Middle frontal gyrus (tissue), 1 donor: Measurements from ENCODE around the gene SLCO4A1.
"Not testable (repeated sequence)": the region's sequence is repeated elsewhere in the genome, so short reads cannot be mapped to it uniquely, and the experiment has no call there.

Experiments used
- DNase-seq: peaks from one replicate; pipeline ENCODE4 v3.0.0-alpha.2; 2015; ENCODE audit warnings: low spot score; ENCODE audit errors: extremely low spot score

The SLCO4A1 gene

GRCh38 chr20:62622877-62623487 is 19.3 kb upstream of the SLCO4A1 start:
- no peak for DNase-seq

GRCh38 chr20:62623488-62624324 is 18.6 kb upstream of the SLCO4A1 start:
- DNase-seq, result no peak

DNA sequence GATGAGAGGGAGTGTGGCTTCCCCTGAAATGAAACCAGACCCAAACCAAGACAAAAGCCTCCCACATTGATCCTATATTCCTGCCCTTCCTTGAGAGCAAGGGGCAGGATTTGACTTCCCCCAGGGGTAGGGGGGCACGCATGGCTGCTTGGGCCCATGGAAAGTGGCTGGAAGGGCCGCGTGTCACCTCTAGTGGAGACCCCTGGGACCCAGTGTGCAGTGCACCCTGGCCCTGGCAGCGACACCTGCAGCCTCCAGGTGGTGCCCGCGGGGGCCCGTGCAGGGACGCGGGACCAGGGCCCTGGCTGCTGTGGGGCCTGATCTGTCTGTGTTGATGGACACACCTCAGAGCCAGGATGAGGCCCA is 18.0 kb upstream of the SLCO4A1 start:
- no peak for DNase-seq

GRCh38 chr20:62624719-62625453 is 17.4 kb upstream of the SLCO4A1 start:
- DNase-seq, result no peak

GRCh38 chr20:62625516-62625915 is 16.8 kb upstream of the SLCO4A1 start:
- no peak for DNase-seq

DNA sequence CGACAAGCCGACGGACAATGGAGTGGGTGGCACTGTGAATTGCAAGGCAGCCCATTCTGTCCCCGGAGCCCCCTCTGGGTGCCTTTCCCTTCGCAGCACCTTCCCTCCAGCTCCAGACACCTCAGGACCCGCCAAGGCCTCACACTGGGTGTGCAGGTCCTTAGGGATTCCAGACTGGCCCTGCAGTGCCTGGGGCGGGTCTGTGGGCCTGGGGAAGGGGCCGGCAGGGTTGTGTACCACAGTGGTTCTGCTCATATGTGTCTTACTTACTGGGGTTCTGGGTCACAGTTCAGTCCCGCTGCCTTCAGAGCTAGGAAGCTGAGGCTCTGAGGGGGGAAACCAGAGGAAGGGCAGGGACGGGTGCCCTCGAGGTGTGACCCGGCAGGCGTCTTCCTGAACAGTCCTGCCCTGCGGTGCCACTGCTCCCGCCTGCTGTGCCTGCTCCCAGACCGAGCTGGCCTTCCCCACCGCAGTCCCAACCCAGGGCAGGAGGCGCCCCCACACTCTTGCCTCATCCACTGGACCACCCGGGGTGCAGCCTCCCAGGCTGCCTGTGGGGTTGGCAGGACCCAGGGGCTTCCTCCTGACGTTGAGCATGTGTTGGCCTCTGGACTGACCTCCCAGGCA is 16.3 kb upstream of the SLCO4A1 start:
- no peak for DNase-seq

DNA sequence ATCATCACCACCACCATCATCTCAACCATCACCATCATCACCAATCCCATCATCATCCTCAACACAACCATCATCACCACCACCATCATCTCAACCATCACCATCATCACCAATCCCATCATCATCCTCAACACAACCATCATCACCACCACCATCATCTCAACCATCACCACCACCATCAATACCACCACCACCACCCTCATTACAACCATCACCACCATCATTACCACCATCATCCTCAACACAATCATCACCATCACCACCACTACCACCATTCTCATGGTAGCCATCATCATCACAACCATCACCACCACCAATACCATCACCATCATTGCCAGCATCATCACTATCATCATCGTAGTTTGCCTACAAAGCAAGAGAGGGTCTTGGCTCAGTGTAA is 14.9 kb upstream of the SLCO4A1 start:
- DNase-seq, result not testable (repeated sequence)

DNA sequence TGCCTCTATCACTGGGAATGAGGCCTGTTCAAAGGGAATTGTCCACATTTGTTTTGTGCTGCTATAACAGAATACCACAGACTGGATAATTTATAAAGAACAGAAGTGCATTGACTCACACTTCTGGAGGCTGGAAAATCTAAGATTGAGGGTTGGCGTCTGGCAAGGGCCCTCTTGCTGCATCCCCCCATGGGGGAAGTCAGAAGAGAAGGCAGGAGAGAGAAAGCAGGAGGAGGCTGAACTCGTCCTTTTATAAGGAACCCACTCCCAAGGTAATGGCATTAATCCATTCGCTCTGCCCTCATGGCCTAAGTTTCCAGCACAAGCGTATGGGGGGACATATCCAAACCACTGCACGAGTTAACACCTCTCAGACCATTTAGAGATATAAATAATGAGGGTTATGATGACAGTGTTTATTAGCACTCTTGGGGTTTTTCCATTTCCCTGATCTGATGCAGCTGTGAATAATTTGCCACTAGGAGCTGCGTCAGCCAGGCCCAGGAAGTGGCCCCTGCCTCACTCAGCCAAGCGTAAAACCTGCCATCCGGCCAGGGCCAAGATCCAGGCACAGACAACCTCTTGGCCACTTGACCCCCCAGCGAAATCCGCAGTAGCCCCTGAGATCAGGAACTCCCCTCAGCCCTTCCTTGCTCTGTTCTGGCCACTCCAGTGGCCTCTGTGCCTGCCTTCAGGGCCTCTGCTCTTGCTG is 14.2 kb upstream of the SLCO4A1 start:
- DNase-seq, result no peak

DNA sequence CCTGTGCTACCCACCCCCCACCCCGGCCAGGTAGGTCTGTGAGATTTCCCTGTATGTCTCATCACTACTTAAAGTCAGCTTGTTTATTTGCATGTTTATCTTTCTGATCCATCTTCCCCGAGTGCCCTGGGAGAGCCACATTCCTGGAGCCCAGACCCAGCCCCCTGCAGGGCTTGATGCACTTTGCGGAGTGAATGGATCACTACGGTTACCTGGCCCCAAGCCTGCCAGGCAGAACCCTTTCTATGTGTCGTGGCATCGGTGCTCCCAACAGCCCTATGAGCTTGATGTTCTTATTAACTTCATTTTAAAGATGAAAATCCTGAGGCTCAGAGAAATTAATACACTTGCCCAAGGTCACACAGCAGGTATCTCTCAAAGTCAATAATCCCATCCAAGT is 13.6 kb upstream of the SLCO4A1 start:
- DNase-seq, result no peak

- DNase-seq, result no peak
Measured at GRCh38 chr20:62629864-62630470, 12.3 kb upstream of the SLCO4A1 start.

DNA sequence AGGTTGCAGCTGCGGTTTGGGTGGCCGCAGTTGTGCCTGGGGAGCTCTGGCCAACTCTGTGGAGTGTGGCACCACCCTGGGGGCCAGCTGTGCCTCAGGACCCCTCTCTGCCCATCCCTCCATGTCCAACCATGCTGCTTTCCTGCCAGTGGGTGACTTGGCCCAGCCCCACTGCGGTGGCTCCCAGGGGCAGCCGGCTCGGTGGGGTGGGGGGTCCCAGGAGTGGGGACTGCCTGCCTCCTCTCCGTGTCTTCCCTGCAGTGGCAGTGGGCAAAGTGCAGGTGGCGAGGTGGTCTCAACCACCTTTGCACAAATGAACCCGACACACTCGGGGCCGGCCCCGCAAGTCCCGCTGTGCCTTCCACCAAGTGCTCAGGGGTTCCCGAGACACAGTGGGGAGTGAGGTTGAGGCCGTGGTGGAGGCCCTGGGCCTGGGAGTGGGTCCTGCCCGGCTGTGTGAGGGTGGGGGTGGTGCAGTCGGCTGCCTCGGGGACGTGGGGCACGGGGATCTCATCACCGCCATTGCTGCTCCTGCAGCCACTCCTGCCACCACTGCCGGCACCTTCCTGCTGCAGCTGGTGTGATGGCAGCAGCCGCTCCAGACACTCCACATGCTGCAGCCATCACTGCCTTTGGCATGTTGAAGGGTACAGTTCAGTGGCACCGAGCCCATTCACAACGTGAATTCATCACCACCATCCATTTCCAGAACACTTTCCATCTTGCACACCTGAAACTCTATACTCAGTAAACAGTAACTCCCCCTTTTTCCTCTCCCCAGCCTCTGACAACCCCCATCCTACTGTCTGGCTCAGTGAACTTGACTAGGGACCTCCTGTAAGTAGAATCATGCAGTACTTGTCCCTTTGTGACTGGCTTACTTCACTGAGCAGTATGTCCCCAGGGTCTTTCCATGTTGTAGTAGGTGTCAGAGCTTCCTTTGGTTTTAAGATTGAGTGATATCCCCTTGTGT is 10.7 kb upstream of the SLCO4A1 start:
- no peak for DNase-seq

GRCh38 chr20:62632575-62633090 is 9.7 kb upstream of the SLCO4A1 start:
- no peak for DNase-seq

DNA sequence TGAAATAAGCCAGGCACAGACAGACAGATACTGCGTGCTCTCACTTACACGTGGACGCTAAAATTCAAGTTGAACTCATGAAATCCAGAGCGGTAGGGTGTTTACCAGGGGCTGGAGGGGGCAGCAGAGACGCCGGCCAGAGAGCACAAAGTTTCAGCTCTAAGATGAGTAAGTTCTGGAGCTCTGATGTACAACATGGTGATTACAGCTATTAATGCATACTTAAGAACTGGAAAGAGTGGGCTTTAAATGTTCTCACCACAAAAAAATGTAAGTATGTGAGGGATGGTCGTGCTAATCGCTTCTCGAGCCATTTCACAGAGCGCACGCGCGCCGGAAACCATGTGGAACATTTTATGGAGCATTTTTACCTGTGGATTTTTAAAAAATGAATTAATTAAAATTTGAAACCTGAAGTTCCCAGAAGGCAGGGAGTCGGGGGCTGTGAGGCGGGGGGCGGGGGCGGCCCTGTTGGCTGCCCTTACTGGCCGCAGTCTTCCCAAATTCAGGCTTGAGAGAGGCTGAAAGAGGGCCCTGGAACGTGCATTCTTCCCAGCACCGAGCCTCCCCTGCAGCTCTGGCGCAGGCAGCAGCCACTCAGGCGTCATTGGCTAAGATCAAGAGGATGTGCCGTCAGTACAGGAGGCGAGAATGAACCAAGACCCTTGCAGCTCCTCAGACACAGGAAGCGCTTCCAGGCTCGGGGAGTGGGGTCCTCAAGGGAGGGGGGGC is 8.5 kb upstream of the SLCO4A1 start:
- DNase-seq, result no peak

DNA sequence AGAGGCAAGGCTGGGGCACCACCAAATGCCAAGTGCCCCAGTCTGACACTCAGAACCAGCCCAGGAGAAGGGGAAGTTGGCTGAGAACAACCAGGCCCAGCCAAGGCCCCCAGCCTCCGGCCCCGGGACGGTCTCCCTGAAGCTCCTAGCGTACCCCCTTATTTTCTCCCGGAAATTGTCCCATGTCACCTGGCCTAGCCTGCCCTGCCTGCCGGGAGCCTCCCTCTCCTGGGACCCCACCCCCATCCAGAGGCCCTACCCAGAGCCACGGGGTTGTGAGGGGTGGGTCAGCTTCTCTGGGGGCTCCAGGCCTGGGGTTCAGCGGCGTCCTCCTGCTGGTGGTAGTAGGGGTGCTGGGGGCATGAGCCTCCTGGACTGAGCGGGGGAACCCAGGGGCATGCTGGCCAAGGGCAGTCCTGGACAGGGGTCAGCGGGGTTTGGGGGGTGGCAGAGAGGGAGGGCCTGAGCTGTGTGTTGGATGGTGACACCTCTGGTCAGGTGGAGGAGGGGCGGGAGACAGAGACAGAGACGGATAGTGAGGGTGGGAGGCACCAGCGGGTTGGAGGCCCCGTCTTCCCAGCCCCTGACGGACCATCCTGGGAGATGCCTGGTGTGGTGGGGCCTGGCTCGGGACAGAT is 7.9 kb upstream of the SLCO4A1 start:
- DNase-seq, result no peak

- DNase-seq, result no peak
Measured at GRCh38 chr20:62635232-62635631, 7.1 kb upstream of the SLCO4A1 start.

DNA sequence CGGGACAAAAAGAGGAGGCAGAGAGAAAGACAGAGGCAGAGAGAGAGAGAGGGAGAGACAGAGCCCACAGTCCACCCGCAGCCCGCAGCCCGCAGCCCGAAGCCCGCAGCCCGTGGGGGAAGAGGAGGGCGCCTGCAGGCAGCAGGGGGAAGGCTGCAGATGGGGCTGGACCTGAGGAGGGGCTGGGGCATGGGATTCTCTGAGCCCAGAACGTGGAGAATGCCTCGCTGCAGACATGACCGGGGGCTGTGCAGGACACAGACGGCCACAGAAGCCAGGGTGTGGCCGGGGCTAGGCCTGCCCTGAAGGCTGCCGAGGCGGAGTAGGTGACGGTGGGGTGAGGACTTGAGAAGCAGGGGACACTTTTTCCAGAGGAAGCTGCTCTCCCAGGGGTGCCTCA is 6.5 kb upstream of the SLCO4A1 start:
- no peak for DNase-seq

DNA sequence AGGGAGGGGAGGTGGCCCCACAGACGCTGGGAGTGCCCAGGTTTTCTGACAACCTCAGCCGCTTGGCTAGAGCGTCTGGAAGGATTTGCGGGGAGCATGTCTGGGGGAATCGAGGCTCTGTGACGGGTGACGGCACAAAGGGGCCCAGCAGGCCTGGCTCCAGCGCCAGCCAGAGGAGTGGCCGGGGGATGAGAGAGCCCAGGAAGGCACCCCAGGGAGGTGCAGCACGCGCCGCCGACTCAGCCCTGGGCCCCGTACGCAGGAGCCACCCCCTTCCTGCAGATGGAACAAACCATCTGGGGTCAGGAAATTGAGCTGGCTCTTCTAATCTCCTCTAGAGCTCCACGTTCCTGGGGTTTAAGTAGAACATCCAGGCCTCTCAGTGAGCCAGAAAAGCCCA is 5.9 kb upstream of the SLCO4A1 start:
- DNase-seq, result no peak

DNA sequence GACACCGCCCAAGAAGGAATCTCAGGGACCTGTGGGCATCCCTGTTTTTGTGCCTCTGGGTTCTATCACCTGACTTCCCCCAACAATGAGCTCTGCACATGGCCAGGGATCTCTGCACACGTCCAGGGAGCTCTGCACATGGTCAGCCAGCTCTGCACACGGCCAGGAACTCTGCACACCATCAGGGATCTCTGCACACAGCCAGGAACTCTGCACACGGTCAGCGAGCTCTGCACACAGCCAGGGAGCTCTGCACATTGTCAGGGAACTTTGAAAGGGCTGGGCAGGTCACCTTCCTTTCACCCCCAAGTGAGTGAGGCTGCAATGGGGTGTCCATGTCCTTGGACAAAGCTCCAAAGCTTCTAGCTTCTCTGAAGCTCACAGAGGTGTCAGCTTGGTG is 5.2 kb upstream of the SLCO4A1 start:
- no peak for DNase-seq
